Suprapubic skin (tissue), 4 donors: ENCODE measurements around the gene NAT8L. TPM values are rescaled to one million over a fixed set of nuclear protein-coding genes. Genes with fewer than 3 reads are reported as not detected.

Source experiments
- DNase-seq, 2 donors: peaks; one replicate each; pipeline ENCODE4 v3.0.0-alpha.2; 2019; ENCODE audit warnings: low spot score in 2 of 2
- H3K27ac ChIP-seq: fragments of 200-600 bp; sonication (generic); one replicate; pipeline ENCODE4 v1.5.1; 2019
- H3K27me3 ChIP-seq: fragments of 200-600 bp; sonication (generic); one replicate; pipeline ENCODE4 v1.5.1; 2019
- H3K36me3 ChIP-seq: fragments of 200-600 bp; sonication (generic); one replicate; pipeline ENCODE4 v1.5.1; 2019
- H3K4me1 ChIP-seq: fragments of 200-600 bp; sonication (generic); one replicate; pipeline ENCODE4 v1.5.1; 2019
- H3K4me3 ChIP-seq: fragments of 200-600 bp; sonication (generic); one replicate; pipeline ENCODE4 v1.5.1; 2019; ENCODE audit warnings: mild to moderate bottlenecking
- H3K9me3 ChIP-seq: fragments of 200-600 bp; sonication (generic); one replicate; pipeline ENCODE4 v1.5.1; 2019
- CTCF ChIP-seq, 2 donors: fragments of 200-600 bp in 1 of 2; fragments of 450-650 bp in 1 of 2; sonication (generic) in 1 of 2; IDR thresholded peaks; one replicate each; pipeline ENCODE4 v1.5.1; 2016 to 2019; ENCODE audit warnings: antibody characterized with exemption in 2 of 2, mild to moderate bottlenecking in 1 of 2, moderate library complexity in 1 of 2
- EP300 ChIP-seq: sonication (generic); formaldehyde crosslinking; IDR thresholded peaks from one replicate; pipeline ENCODE4 v1.6.1; 2017; ENCODE audit warnings: antibody characterized with exemption
- POLR2A ChIP-seq, 2 donors: fragments of 450-650 bp; IDR thresholded peaks; one replicate each; pipeline ENCODE4 v1.6.1; 2017; ENCODE audit warnings: antibody characterized with exemption in 2 of 2, mild to moderate bottlenecking in 2 of 2, moderate library complexity in 2 of 2
- POLR2AphosphoS5 ChIP-seq, 3 donors: sonication (generic); formaldehyde crosslinking; IDR thresholded peaks; one replicate each; pipeline ENCODE4 v1.6.1; 2017; ENCODE audit warnings: antibody characterized with exemption in 3 of 3
- WGBS: methylation state at CpG from one replicate; pipeline ENCODE4 v1.1.5; 2018; 5-methylcytosine and 5-hydroxymethylcytosine counted together
- total RNA-seq, 4 donors: library from RNA; depleted of rRNA; stranded (reverse); fragments of >200 nt; gene quantifications; one replicate each; pipeline ENCODE4 v1.1.0, GENCODE V29; 2016

NAT8L gene
- total RNA-seq, 4 donors from 2014 or later: 1.0 to 2.8 (median 1.6) TPM

- peaks cover 56% of the 10 kb centered on the region for H3K27me3 ChIP-seq
- no peak for TF ChIP-seq CTCF (IDR thresholded peaks at IDR 0.05)
- TF ChIP-seq EP300: no peak
- TF ChIP-seq POLR2AphosphoS5 (IDR thresholded peaks at IDR 0.05): no peak
- TF ChIP-seq POLR2A (IDR thresholded peaks at IDR 0.05): no peak
- no peaks in the 10 kb centered on the region for H3K4me1 ChIP-seq
- WGBS: 94% methylated on average over 13 of the region's 13 CpGs
- H3K9me3 ChIP-seq: no peaks in the 10 kb centered on the region
- H3K36me3 ChIP-seq: no peaks in the 10 kb centered on the region
- H3K27ac ChIP-seq: no peak overlapping the region
- no peak overlapping the region for H3K4me3 ChIP-seq
- DNase-seq: no peak
These were observed 9.0 kb downstream of the NAT8L start for GRCh38 chr4:2068198-2068470.

- Histone ChIP-seq H3K9me3 (no peaks in the 10 kb centered on the region), H3K27ac (no peak overlapping the region), H3K27me3 (peaks cover 52% of the 10 kb centered on the region), H3K36me3 (no peaks in the 10 kb centered on the region), H3K4me1 (no peaks in the 10 kb centered on the region), H3K4me3 (no peak overlapping the region)
- peak; percentile 32 to 44 for DNase-seq
- WGBS: 65% methylated on average over 8 of the region's 11 CpGs
- TF ChIP-seq EP300 (no peak), POLR2A (IDR thresholded peaks at IDR 0.05) (no peak), CTCF (IDR thresholded peaks at IDR 0.05) (no peak), POLR2AphosphoS5 (IDR thresholded peaks at IDR 0.05) (no peak)
These were observed 9.4 kb downstream of the NAT8L start for GRCh38 chr4:2068566-2068965.

- Histone ChIP-seq H3K27ac (no peak overlapping the region), H3K4me3 (no peak overlapping the region), H3K9me3 (no peaks in the 10 kb centered on the region), H3K27me3 (peaks cover 49% of the 10 kb centered on the region), H3K4me1 (no peaks in the 10 kb centered on the region), H3K36me3 (no peaks in the 10 kb centered on the region)
- 76% methylated on average over 10 of the region's 17 CpGs for WGBS
- DNase-seq: peak; percentile 55 to 76
- TF ChIP-seq POLR2AphosphoS5 (IDR thresholded peaks at IDR 0.05) (no peak), CTCF (IDR thresholded peaks at IDR 0.05) (no peak), EP300 (no peak), POLR2A (IDR thresholded peaks at IDR 0.05) (no peak)
These were observed 10.2 kb downstream of the NAT8L start for GRCh38 chr4:2069161-2069971.

GRCh38 chr4:2069986-2070385, 10.9 kb downstream of the NAT8L start:
- no peaks in the 10 kb centered on the region for H3K36me3 ChIP-seq
- H3K9me3 ChIP-seq: no peaks in the 10 kb centered on the region
- peaks cover 45% of the 10 kb centered on the region for H3K27me3 ChIP-seq
- H3K4me3 ChIP-seq: no peak overlapping the region
- TF ChIP-seq POLR2A (IDR thresholded peaks at IDR 0.05) (no peak), POLR2AphosphoS5 (IDR thresholded peaks at IDR 0.05) (no peak), EP300 (no peak), CTCF (IDR thresholded peaks at IDR 0.05) (no peak)
- DNase-seq: peak; percentile 44 to 70
- H3K4me1 ChIP-seq: no peaks in the 10 kb centered on the region
- WGBS: 60% methylated on average over 6 of the region's 14 CpGs
- H3K27ac ChIP-seq: no peak overlapping the region

- peaks cover 45% of the 10 kb centered on the region for H3K27me3 ChIP-seq
- H3K4me3 ChIP-seq: no peak overlapping the region
- peak; percentile 46 to 56 for DNase-seq
- no peak for TF ChIP-seq CTCF (IDR thresholded peaks at IDR 0.05)
- TF ChIP-seq POLR2AphosphoS5 (IDR thresholded peaks at IDR 0.05): no peak
- TF ChIP-seq EP300: no peak
- TF ChIP-seq POLR2A (IDR thresholded peaks at IDR 0.05): no peak
- no peaks in the 10 kb centered on the region for H3K36me3 ChIP-seq
- WGBS: 85% methylated on average over 9 of the region's 22 CpGs
- H3K4me1 ChIP-seq: no peaks in the 10 kb centered on the region
- no peaks in the 10 kb centered on the region for H3K9me3 ChIP-seq
- no peak overlapping the region for H3K27ac ChIP-seq
These were observed 11.5 kb downstream of the NAT8L start for GRCh38 chr4:2070421-2071251.
